K562 (cell line): ENCODE measurements around the gene PEDS1. TPM values are rescaled to one million over a fixed set of nuclear protein-coding genes. Genes with fewer than 3 reads are reported as not detected.

ENCODE experiments used
- ATF1 ChIP-seq, 2 experiments: fragments of 450-650 bp in 1 of 2; IDR thresholded peaks; 2 replicates each; pipeline ENCODE4 v1.6.1; 2016; ENCODE audit warnings: missing compliant biosample characterization in 1 of 2, missing genetic modification characterization in 1 of 2
- BRD4 ChIP-seq: fragments of 200-600 bp; sonication (generic); IDR thresholded peaks from 2 replicates; pipeline ENCODE4 v1.6.1; 2017; ENCODE audit warnings: inconsistent platforms
- CHD7 ChIP-seq: fragments of 200-600 bp; sonication (generic); IDR thresholded peaks from one replicate; pipeline ENCODE4 v1.6.1; 2012; ENCODE audit warnings: mild to moderate bottlenecking, low read depth, low read length, inconsistent platforms
- FOSL1 ChIP-seq: fragments of 200-800 bp; sonication (Bioruptor generic); conservative IDR thresholded peaks from 2 replicates; pipeline ENCODE4 v1.6.1; 2016; ENCODE audit warnings: missing genetic modification characterization, missing compliant biosample characterization
- KLF16 ChIP-seq: IDR thresholded peaks from 2 replicates; pipeline ENCODE4 v1.6.1; 2016; ENCODE audit warnings: antibody characterized with exemption
- MEIS2 ChIP-seq: fragments of 450-650 bp; IDR thresholded peaks from 2 replicates; pipeline ENCODE4 v1.6.1; 2014; ENCODE audit warnings: mild to moderate bottlenecking; ENCODE audit not compliant: partially characterized antibody
- NR2C2 ChIP-seq, 2 experiments: fragments of 200-800 bp in 1 of 2; sonication (Bioruptor generic) in 1 of 2; sonication (generic) in 1 of 2; formaldehyde crosslinking in 1 of 2; IDR thresholded peaks; 2 replicates each; pipeline versions ENCODE4 v1.6.1 to v1.8.0; 2016 to 2022; ENCODE audit warnings: mild to moderate bottlenecking in 1 of 2, missing compliant biosample characterization in 1 of 2, missing genetic modification characterization in 1 of 2, missing genetic modification reagents in 1 of 2
- PHF21A ChIP-seq: fragments of 450-650 bp; IDR thresholded peaks from 2 replicates; pipeline ENCODE4 v1.6.1; 2017; ENCODE audit warnings: low read depth, borderline replicate concordance
- PML ChIP-seq: IDR thresholded peaks from 2 replicates; pipeline ENCODE4 v1.6.1; 2012; ENCODE audit warnings: low read length, inconsistent platforms
- SAP30 ChIP-seq: fragments of 200-600 bp; sonication (generic); IDR thresholded peaks from 2 replicates; pipeline ENCODE4 v1.6.1; 2012; ENCODE audit warnings: borderline replicate concordance, low read depth, mild to moderate bottlenecking, moderate library complexity, low read length, control low read depth, inconsistent platforms; ENCODE audit not compliant: insufficient read depth, poor library complexity, severe bottlenecking
- SPI1 ChIP-seq: IDR thresholded peaks from 2 replicates; pipeline ENCODE4 v1.6.1; 2011; ENCODE audit warnings: low read depth, low read length, control low read depth, borderline replicate concordance
- SRSF3 ChIP-seq: fragments of 200-400 bp; formaldehyde crosslinking; IDR thresholded peaks from 2 replicates; pipeline ENCODE4 v1.6.1; 2016; ENCODE audit warnings: mild to moderate bottlenecking, low read length, moderate library complexity; ENCODE audit not compliant: insufficient read depth
- TAF9B ChIP-seq: fragments of 450-650 bp; IDR thresholded peaks from 2 replicates; pipeline ENCODE4 v1.6.1; 2018; ENCODE audit warnings: mild to moderate bottlenecking; ENCODE audit not compliant: partially characterized antibody
- TCF3 ChIP-seq: sonication (generic); formaldehyde crosslinking; IDR thresholded peaks from 2 replicates; pipeline ENCODE4 v1.4.0; 2020; ENCODE audit warnings: mild to moderate bottlenecking, missing genetic modification reagents
- ZNF316 ChIP-seq: fragments of 450-650 bp; IDR thresholded peaks from 2 replicates; pipeline ENCODE4 v1.6.1; 2016
- polyA plus RNA-seq, 8 experiments: library from polyadenylated mRNA; depleted of rRNA in 4 of 8; stranded (reverse) in 5 of 8; unstranded in 3 of 8; fragments of >200 nt; fragmentation: Nextera tagmentation in 2 of 8; fragmentation: Illumina TruSeq in 1 of 8; extraction: Ambion mirVana in 2 of 8; extraction: Trizol in 1 of 8; gene quantifications; 2 replicates each; pipeline versions ENCODE4 v1.2.1 to v1.2.3, GENCODE V29; 2011 to 2014; ENCODE audit warnings: inconsistent platforms in 1 of 8, missing spikeins in 1 of 8
- total RNA-seq, 7 experiments: library from RNA; depleted of rRNA in 6 of 7; stranded (reverse); fragments of >200 nt in 6 of 7; fragmentation: Illumina TruSeq in 2 of 7; extraction: Trizol in 2 of 7; gene quantifications; 2 replicates each; pipeline versions ENCODE4 v1.2.1 to v1.2.3, GENCODE V29; 2011 to 2021; ENCODE audit warnings: low replicate concordance in 1 of 7

The PEDS1 gene
- total and polyA plus RNA-seq, 9 of the 15 experiments (the other 6 are each of a cell fraction or from before 2014, with no cell fraction given): 2.9 to 38.5 (median 24.2) TPM

GRCh38 chr20:50111120-50111828 is 42.2 kb downstream of the PEDS1 start (continued):
- TF ChIP-seq CHD7 (no peak), MEIS2 (peak; percentile 62), BRD4 (no peak), SRSF3 (no peak), KLF16 (peak; percentile 62; the same call in 1 of the 2 replicates), SAP30 (peak; percentile 34), SPI1 (peak; percentile 44; the same call in 1 of the 2 replicates), ZNF316 (peak; percentile 60), PHF21A (0 out of 2 replicates have a peak, but pooled peaks have one; percentile 36), ATF1 (CRISPR knock-in tag; IDR thresholded peaks at IDR 0.05) (no peak), ATF1 (tag; IDR thresholded peaks at IDR 0.05) (0 out of 2 replicates have a peak, but pooled peaks have one; percentile 15), FOSL1 (tag) (peak; percentile 60), PML (peak; percentile 62; the same call in 1 of the 2 replicates), TCF3 (CRISPR knock-in tag) (peak; percentile 75), TAF9B (peak; percentile 44), NR2C2 (CRISPR knock-in tag; IDR thresholded peaks at IDR 0.05) (no peak), NR2C2 (tag; IDR thresholded peaks at IDR 0.05) (peak; percentile 23; the same call in 1 of the 2 replicates)
